ENCODE measurements around the gene USHBP1. TPM values are rescaled to one million over a fixed set of nuclear protein-coding genes. Genes with fewer than 3 reads are reported as not detected.

USHBP1 gene
- total and polyA plus RNA-seq, 2 donors from 2014 or later, result 7.2 to 8.9 TPM

DNA sequence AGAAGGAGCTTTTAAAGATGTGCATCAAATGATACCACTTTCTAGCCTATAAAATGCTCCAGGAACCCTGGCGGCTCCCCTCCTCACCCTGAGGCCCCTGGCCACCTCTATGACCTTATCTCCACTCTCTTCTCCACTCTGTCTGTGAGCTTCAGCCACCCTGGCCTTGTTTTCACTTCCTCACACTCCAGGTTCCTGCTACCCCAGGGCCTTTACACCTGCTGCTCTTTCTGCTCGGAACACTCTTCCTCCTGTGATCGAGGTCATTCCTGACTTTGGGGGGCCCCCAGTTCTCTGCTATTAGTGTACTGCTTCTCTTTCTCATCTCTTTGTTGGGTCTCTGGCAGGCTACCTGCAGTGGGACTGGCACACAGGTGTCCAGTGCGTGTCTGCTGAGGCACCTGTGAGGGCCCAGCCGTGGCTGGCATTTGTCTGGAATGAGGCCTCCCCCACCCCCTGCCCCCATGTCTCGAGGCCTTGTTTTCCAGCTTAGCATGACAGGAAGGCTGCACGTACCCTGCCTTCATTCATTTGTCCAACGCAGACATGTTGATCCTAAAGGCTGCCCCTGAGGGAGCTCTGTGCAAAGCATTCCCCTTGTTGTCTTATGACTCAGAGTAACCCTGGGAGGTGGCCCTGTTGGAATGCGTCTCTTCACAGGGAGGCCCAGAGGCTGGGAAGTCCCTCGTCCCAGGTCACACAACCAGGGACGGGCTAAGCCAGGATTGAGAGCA, 47.1 kb upstream of the USHBP1 start:
- no peak for FAIRE-seq
- intact Hi-C loops (cut with DNase I), result no loop called here

DNA sequence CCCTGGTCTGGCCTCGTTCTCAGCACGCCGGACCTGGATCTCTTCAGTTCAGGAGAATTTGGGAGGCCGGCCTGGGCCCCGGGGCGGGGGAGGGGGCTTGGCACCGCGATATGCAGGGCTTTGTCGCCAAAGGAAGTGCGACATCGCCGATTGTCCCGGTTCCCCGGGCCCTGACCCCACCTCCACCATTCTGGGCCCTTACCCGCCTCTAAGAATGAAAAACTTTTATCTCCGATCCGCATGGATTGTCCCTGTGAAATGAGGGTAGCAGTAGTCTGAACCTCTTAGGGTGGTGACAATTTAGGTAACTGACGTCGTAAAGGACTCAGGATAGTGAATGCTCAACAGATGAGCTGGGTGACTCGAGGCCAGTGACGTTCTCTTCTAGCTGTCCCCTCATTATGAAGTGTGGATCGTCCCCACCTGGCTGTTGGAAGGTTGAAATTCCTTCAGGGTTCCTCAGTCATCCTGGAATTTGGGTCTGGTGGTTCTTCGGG, 45.5 kb upstream of the USHBP1 start:
- Histone ChIP-seq H3K9me3 (ENCODE audit: control insufficient read depth in 2 of 3, insufficient read depth in 1 of 3, low read length in 3 of 3) (no peaks in the 10 kb centered on the region), H3K4me3 (ENCODE audit: low read length in 3 of 3) (peak overlapping the region; percentile 80 to 87 (median 81)), H3K4me1 (ENCODE audit: control insufficient read depth in 2 of 3, insufficient read depth in 2 of 3, low read depth in 1 of 3, low read length in 3 of 3) (peaks cover 0 to 26% (median 6%) of the 10 kb centered on the region in 3 donors), H3K27ac (ENCODE audit: low read depth in 2 of 2, low read length in 2 of 2) (no peak overlapping the region), H3K9ac (ENCODE audit: low read length in 3 of 3) (peak overlapping the region; percentile 67 to 68 (median 68)), H3K36me3 (ENCODE audit: control insufficient read depth in 2 of 3, insufficient read depth in 3 of 3, low read length in 3 of 3) (peaks cover 0 to 11% (median 2%) of the 10 kb centered on the region in 3 donors), H3K27me3 (ENCODE audit: control insufficient read depth, insufficient read depth, low read length) (no peaks in the 10 kb centered on the region)
- no peak for FAIRE-seq
- intact Hi-C loops (cut with DNase I), result no loop called here
- TF ChIP-seq, protein P1, sequence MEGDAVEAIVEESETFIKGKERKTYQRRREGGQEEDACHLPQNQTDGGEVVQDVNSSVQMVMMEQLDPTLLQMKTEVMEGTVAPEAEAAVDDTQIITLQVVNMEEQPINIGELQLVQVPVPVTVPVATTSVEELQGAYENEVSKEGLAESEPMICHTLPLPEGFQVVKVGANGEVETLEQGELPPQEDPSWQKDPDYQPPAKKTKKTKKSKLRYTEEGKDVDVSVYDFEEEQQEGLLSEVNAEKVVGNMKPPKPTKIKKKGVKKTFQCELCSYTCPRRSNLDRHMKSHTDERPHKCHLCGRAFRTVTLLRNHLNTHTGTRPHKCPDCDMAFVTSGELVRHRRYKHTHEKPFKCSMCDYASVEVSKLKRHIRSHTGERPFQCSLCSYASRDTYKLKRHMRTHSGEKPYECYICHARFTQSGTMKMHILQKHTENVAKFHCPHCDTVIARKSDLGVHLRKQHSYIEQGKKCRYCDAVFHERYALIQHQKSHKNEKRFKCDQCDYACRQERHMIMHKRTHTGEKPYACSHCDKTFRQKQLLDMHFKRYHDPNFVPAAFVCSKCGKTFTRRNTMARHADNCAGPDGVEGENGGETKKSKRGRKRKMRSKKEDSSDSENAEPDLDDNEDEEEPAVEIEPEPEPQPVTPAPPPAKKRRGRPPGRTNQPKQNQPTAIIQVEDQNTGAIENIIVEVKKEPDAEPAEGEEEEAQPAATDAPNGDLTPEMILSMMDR (IDR thresholded peaks at IDR 0.05; ENCODE audit: borderline replicate concordance, extremely low read depth, insufficient read depth), result no peak
- no peak for DNase-seq

More for the DNA sequence above, 47.1 kb upstream of the USHBP1 start:
- Histone ChIP-seq H3K4me3 (ENCODE audit: low read length in 3 of 3) (no peak overlapping the region), H3K36me3 (ENCODE audit: control insufficient read depth in 2 of 3, insufficient read depth in 3 of 3, low read length in 3 of 3) (peaks cover 0 to 17% (median 4%) of the 10 kb centered on the region in 3 donors), H3K9me3 (ENCODE audit: control insufficient read depth in 2 of 3, insufficient read depth in 1 of 3, low read length in 3 of 3) (no peaks in the 10 kb centered on the region), H3K27ac (ENCODE audit: low read depth in 2 of 2, low read length in 2 of 2) (no peak overlapping the region), H3K27me3 (ENCODE audit: control insufficient read depth, insufficient read depth, low read length) (no peaks in the 10 kb centered on the region), H3K4me1 (ENCODE audit: control insufficient read depth in 2 of 3, insufficient read depth in 2 of 3, low read depth in 1 of 3, low read length in 3 of 3) (peaks cover 0 to 18% (median 6%) of the 10 kb centered on the region in 3 donors), H3K9ac (ENCODE audit: low read length in 3 of 3) (peak overlapping the region in 1 of 3 donors; percentile 3)
- TF ChIP-seq, protein P1 (IDR thresholded peaks at IDR 0.05; ENCODE audit: borderline replicate concordance, extremely low read depth, insufficient read depth), result no peak
- no peak for DNase-seq

DNA sequence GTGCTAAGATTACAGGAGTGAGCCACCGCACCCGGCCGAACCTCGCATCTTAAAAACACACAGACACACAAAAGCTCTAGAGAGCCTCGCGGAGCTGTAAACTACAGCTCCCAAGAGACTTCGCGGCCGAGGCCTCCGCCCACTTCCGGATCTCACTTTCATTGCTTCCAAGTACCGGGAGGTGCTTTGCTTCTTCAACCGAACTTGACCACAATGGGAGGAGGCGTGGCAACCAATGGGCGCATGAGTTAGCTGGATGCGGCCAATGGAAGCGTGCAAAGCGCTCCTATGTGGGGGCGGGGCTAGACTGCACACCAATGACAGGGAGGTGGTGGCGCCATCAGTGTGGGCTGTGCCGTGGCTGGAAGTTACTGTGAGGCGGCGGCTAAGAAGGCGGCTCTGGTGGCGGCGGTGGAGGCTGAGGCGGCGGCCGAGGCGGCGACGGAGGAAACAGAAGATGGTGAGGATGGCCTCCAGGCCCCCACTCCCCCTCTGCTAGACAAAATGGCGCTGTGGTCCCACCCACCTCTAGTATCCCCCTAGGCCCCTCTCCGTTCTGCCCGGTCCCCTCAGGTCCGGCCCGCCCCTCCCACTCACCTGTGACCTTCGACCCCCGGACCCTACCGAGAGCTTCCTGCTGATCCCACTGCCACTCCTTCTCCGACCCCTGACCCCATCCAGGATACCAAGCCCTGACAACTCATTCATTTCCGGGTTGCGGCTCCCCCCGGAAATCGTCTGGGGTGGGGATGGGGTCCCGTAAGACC, 44.8 kb upstream of the USHBP1 start, which contains the start of gene DDA1:
Gene DDA1, plus strand, starts transcription at position 366 of the 767 bp plus-strand sequence. Its CDS starts 92 bp downstream, at position 458.
- H3K4me1 ChIP-seq (ENCODE audit: control insufficient read depth in 2 of 3, insufficient read depth in 2 of 3, low read depth in 1 of 3, low read length in 3 of 3), result peaks cover 0 to 30% (median 6%) of the 10 kb centered on the region in 3 donors
- H3K4me3 ChIP-seq (ENCODE audit: low read length in 3 of 3), result peak within 1 kb of the TSS; percentile 80 to 87 (median 81)
- TF ChIP-seq, protein P1 (IDR thresholded peaks at IDR 0.05; ENCODE audit: borderline replicate concordance, extremely low read depth, insufficient read depth), result no peak
- FAIRE-seq (peak; percentile 99), DNase-seq (peak; percentile 99 to 100 (median 100))
- peaks cover 0 to 6% (median 2%) of the 10 kb centered on the region in 3 donors for H3K36me3 ChIP-seq (ENCODE audit: control insufficient read depth in 2 of 3, insufficient read depth in 3 of 3, low read length in 3 of 3)
- H3K9ac ChIP-seq (ENCODE audit: low read length in 3 of 3), result peak within 1 kb of the TSS; percentile 67 to 68 (median 68)
- H3K27me3 ChIP-seq (ENCODE audit: control insufficient read depth, insufficient read depth, low read length), result no peaks in the 10 kb centered on the region
- H3K27ac ChIP-seq (ENCODE audit: low read depth in 2 of 2, low read length in 2 of 2), result peak within 1 kb of the TSS in 1 of 2 donors; percentile 57
- intact Hi-C loops (cut with DNase I), result no loop called here
- H3K9me3 ChIP-seq (ENCODE audit: control insufficient read depth in 2 of 3, insufficient read depth in 1 of 3, low read length in 3 of 3), result no peaks in the 10 kb centered on the region
